Measurements from ENCODE around the gene SCN3B.

Gene SCN3B

GRCh38 chr11:123607781-123608180 is 46.6 kb downstream of the SCN3B start:
- H3K27me3 ChIP-seq (ENCODE audit: insufficient read depth, low read length), result no peaks in the 10 kb centered on the region
- no peaks in the 10 kb centered on the region for H3K4me1 ChIP-seq (ENCODE audit: insufficient read depth, low read length)
- no peak overlapping the region for H2AFZ ChIP-seq (ENCODE audit: low read depth, low read length)
- H3K9me3 ChIP-seq (ENCODE audit: low read length), result no peaks in the 10 kb centered on the region
- H3K4me3 ChIP-seq (ENCODE audit: low read length), result no peak overlapping the region
- peaks cover 5% of the 10 kb centered on the region for H3K36me3 ChIP-seq (ENCODE audit: insufficient read depth, low read length)

DNA sequence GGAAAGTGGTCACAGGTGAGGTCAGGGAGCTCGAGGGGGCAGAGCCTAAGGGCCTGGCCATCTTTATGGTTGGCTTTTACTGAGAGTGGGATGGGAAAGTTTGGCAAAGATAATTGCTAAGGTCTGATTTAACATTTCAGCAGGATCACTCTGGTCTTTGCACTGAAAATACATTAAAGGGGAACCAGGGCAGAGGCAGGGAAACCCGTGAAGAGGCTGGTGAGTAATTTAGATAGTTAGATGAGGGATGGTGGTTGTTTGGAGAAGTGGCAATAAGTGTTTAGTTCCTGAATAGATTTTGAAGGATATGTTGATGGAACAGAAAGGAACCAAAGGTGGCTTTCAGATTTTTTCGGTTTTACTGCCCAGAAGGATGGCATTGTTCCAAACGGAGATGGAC is 50.8 kb downstream of the SCN3B start:
- H2AFZ ChIP-seq (ENCODE audit: low read depth, low read length), result no peak overlapping the region
- no peaks in the 10 kb centered on the region for H3K27me3 ChIP-seq (ENCODE audit: insufficient read depth, low read length)
- H3K36me3 ChIP-seq (ENCODE audit: insufficient read depth, low read length), result no peaks in the 10 kb centered on the region
- no peaks in the 10 kb centered on the region for H3K9me3 ChIP-seq (ENCODE audit: low read length)
- H3K4me3 ChIP-seq (ENCODE audit: low read length), result no peak overlapping the region
- H3K4me1 ChIP-seq (ENCODE audit: insufficient read depth, low read length), result no peaks in the 10 kb centered on the region

DNA sequence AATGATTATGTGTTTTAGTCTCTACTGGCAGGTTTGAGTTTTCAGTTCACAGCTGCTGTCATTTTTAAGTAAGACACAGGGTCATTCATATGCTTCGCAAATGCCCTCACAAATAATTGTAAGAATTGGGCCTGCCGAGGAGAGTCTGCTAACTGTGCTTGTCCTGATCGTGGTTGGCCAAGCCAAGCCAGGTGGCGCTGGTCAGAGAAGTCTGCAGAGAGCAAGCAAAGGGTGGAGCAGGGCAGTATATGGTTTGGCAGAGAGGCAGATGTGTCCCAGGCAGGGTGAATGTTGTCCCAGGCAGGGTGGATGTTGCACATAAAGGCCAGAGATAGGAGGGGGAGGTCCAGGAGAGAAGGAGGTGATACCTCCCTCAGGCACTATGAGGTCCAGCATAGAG is 52.7 kb downstream of the SCN3B start:
- no peaks in the 10 kb centered on the region for H3K27me3 ChIP-seq (ENCODE audit: insufficient read depth, low read length)
- H3K4me1 ChIP-seq (ENCODE audit: insufficient read depth, low read length), result no peaks in the 10 kb centered on the region
- H3K9me3 ChIP-seq (ENCODE audit: low read length), result no peaks in the 10 kb centered on the region
- no peak overlapping the region for H2AFZ ChIP-seq (ENCODE audit: low read depth, low read length)
- H3K4me3 ChIP-seq (ENCODE audit: low read length), result no peak overlapping the region
- no peaks in the 10 kb centered on the region for H3K36me3 ChIP-seq (ENCODE audit: insufficient read depth, low read length)

- H3K4me1 ChIP-seq (ENCODE audit: insufficient read depth, low read length), result no peaks in the 10 kb centered on the region
- H3K36me3 ChIP-seq (ENCODE audit: insufficient read depth, low read length), result no peaks in the 10 kb centered on the region
- H3K27me3 ChIP-seq (ENCODE audit: insufficient read depth, low read length), result no peaks in the 10 kb centered on the region
- H3K4me3 ChIP-seq (ENCODE audit: low read length), result no peak overlapping the region
- no peaks in the 10 kb centered on the region for H3K9me3 ChIP-seq (ENCODE audit: low read length)
- H2AFZ ChIP-seq (ENCODE audit: low read depth, low read length), result no peak overlapping the region
Measured at GRCh38 chr11:123601136-123601535, 53.3 kb downstream of the SCN3B start.

DNA sequence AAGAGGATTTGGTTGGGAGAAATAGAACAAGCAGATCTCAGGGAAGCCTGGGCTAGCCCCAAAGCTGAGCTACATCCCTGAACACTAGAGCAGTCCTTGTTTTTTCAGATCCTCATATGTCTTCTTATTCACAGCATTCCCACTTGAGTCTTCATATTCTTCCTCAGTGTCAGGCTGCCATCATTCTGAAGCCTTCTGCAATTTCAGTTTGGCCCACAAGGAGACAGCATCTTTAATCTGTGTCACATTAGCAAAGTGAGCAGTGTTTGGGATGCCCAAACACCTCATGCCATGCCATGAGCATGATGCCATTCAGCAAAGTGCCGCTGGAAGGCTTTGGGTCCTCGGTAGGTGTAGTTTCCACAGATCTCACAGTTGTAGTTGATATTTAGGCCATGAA is 56.6 kb downstream of the SCN3B start:
- no peaks in the 10 kb centered on the region for H3K36me3 ChIP-seq (ENCODE audit: insufficient read depth, low read length)

DNA sequence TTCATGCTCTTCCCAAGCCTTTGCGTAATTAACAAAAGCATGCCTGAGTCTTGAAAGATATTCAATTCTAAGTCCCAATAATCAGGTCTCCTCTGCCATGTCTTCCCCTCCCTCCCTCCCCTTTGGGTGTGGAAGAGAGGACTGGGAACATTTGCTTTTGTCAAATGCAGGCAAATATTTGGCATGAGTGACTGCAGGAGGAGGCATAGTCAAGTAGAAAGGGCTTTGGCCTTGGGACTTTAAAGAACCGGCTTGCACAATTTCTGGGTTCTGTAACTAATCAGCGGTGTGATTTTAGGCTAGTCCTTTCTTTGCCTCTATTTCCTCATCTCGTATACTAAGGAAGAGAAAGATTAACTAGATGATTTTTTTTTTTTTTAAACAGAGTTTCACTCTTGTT is 59.5 kb downstream of the SCN3B start:
- Histone ChIP-seq H3K9me3 (ENCODE audit: low read length) (no peaks in the 10 kb centered on the region), H3K4me3 (ENCODE audit: low read length) (no peak overlapping the region), H3K4me1 (ENCODE audit: insufficient read depth, low read length) (no peaks in the 10 kb centered on the region), H3K27me3 (ENCODE audit: insufficient read depth, low read length) (no peaks in the 10 kb centered on the region), H2AFZ (ENCODE audit: low read depth, low read length) (no peak overlapping the region), H3K36me3 (ENCODE audit: insufficient read depth, low read length) (no peaks in the 10 kb centered on the region)

More for the DNA sequence above, 56.6 kb downstream of the SCN3B start:
- H3K27me3 ChIP-seq (ENCODE audit: insufficient read depth, low read length), result no peaks in the 10 kb centered on the region
- no peaks in the 10 kb centered on the region for H3K4me1 ChIP-seq (ENCODE audit: insufficient read depth, low read length)
- H2AFZ ChIP-seq (ENCODE audit: low read depth, low read length), result no peak overlapping the region
- H3K9me3 ChIP-seq (ENCODE audit: low read length), result no peaks in the 10 kb centered on the region
- H3K4me3 ChIP-seq (ENCODE audit: low read length), result no peak overlapping the region

- Histone ChIP-seq H3K9me3 (ENCODE audit: low read length) (no peaks in the 10 kb centered on the region), H2AFZ (ENCODE audit: low read depth, low read length) (no peak overlapping the region), H3K4me3 (ENCODE audit: low read length) (no peak overlapping the region), H3K36me3 (ENCODE audit: insufficient read depth, low read length) (no peaks in the 10 kb centered on the region), H3K4me1 (ENCODE audit: insufficient read depth, low read length) (no peaks in the 10 kb centered on the region), H3K27me3 (ENCODE audit: insufficient read depth, low read length) (no peaks in the 10 kb centered on the region)
Measured at GRCh38 chr11:123594188-123594901, 60.1 kb downstream of the SCN3B start.

- no peaks in the 10 kb centered on the region for H3K36me3 ChIP-seq (ENCODE audit: insufficient read depth, low read length)
- H2AFZ ChIP-seq (ENCODE audit: low read depth, low read length), result no peak overlapping the region
- H3K4me3 ChIP-seq (ENCODE audit: low read length), result no peak overlapping the region
Measured at GRCh38 chr11:123593570-123593969, 60.9 kb downstream of the SCN3B start.

DNA sequence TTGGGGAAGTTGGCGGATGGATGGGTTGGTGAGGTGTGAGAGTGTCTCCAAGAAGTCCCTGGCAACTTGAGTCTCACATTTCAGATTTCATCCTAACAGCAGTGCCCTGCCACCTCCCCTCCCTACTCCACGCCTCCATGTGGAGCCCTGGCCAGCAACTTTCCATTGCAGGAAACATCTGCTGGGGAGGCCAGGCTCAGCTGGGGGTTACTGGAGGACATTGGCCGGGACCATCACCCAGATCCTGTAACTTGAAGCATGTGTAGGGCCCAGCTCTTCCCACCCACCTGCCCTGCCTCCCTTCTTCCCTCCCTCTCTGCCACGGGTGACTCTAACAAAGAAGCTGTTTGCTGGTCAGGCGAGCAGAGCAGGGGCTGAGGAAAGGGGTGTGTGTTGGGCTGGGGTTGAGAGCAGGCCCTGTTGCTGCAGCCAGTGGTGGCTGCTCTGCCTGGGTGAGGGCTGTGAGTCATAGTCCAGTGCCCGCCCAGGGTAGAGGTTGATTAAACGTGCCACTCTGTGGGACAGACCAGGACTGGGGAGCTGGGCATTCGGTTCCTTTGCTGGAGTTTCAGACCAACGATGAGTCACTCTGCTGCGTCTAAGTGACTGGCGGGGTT is 64.0 kb downstream of the SCN3B start:
- Histone ChIP-seq H3K4me3 (ENCODE audit: low read length) (no peak overlapping the region), H3K36me3 (ENCODE audit: insufficient read depth, low read length) (no peaks in the 10 kb centered on the region), H3K27me3 (ENCODE audit: insufficient read depth, low read length) (no peaks in the 10 kb centered on the region), H3K9me3 (ENCODE audit: low read length) (no peaks in the 10 kb centered on the region), H3K4me1 (ENCODE audit: insufficient read depth, low read length) (peaks cover 3% of the 10 kb centered on the region), H2AFZ (ENCODE audit: low read depth, low read length) (no peak overlapping the region)

More at GRCh38 chr11:123593570-123593969, 60.9 kb downstream of the SCN3B start:
- H3K4me1 ChIP-seq (ENCODE audit: insufficient read depth, low read length), result no peaks in the 10 kb centered on the region
- no peaks in the 10 kb centered on the region for H3K9me3 ChIP-seq (ENCODE audit: low read length)
- no peaks in the 10 kb centered on the region for H3K27me3 ChIP-seq (ENCODE audit: insufficient read depth, low read length)

DNA sequence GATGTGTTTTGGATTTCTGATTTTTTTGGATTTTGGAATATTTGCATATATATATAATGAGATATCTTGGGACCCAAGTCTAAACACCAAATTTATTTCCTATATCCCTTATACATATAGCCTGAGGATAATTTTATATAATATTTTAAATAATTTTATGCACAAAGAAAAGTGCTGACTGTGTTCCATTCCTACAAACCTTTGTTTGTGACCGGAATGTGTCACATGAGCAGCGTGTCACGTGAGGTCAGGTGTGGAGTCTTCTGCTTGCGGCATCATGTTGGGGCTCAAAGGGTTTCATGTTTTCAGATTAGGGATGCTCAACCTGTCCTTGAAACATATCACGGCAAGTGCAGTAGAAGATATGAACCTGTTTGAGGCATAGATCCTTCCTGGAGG is 65.6 kb downstream of the SCN3B start:
- H3K4me3 ChIP-seq (ENCODE audit: low read length), result no peak overlapping the region
- peaks cover 3% of the 10 kb centered on the region for H3K4me1 ChIP-seq (ENCODE audit: insufficient read depth, low read length)
- no peaks in the 10 kb centered on the region for H3K36me3 ChIP-seq (ENCODE audit: insufficient read depth, low read length)
- H3K27me3 ChIP-seq (ENCODE audit: insufficient read depth, low read length), result no peaks in the 10 kb centered on the region
- no peaks in the 10 kb centered on the region for H3K9me3 ChIP-seq (ENCODE audit: low read length)
- H2AFZ ChIP-seq (ENCODE audit: low read depth, low read length), result no peak overlapping the region

GRCh38 chr11:123588117-123588863 is 66.1 kb downstream of the SCN3B start:
- no peak overlapping the region for H2AFZ ChIP-seq (ENCODE audit: low read depth, low read length)
- peaks cover 3% of the 10 kb centered on the region for H3K4me1 ChIP-seq (ENCODE audit: insufficient read depth, low read length)
- H3K9me3 ChIP-seq (ENCODE audit: low read length), result no peaks in the 10 kb centered on the region
- no peaks in the 10 kb centered on the region for H3K36me3 ChIP-seq (ENCODE audit: insufficient read depth, low read length)
- no peaks in the 10 kb centered on the region for H3K27me3 ChIP-seq (ENCODE audit: insufficient read depth, low read length)
- no peak overlapping the region for H3K4me3 ChIP-seq (ENCODE audit: low read length)

GRCh38 chr11:123587559-123587958 is 66.9 kb downstream of the SCN3B start:
- no peak overlapping the region for H3K4me3 ChIP-seq (ENCODE audit: low read length)
- no peaks in the 10 kb centered on the region for H3K36me3 ChIP-seq (ENCODE audit: insufficient read depth, low read length)
- H3K4me1 ChIP-seq (ENCODE audit: insufficient read depth, low read length), result peaks cover 3% of the 10 kb centered on the region
- no peaks in the 10 kb centered on the region for H3K27me3 ChIP-seq (ENCODE audit: insufficient read depth, low read length)
- H2AFZ ChIP-seq (ENCODE audit: low read depth, low read length), result no peak overlapping the region
- no peaks in the 10 kb centered on the region for H3K9me3 ChIP-seq (ENCODE audit: low read length)

GRCh38 chr11:123587044-123587443 is 67.4 kb downstream of the SCN3B start:
- Histone ChIP-seq H3K4me1 (ENCODE audit: insufficient read depth, low read length) (peaks cover 3% of the 10 kb centered on the region), H3K27me3 (ENCODE audit: insufficient read depth, low read length) (no peaks in the 10 kb centered on the region), H3K9me3 (ENCODE audit: low read length) (no peaks in the 10 kb centered on the region), H3K36me3 (ENCODE audit: insufficient read depth, low read length) (no peaks in the 10 kb centered on the region), H3K4me3 (ENCODE audit: low read length) (no peak overlapping the region), H2AFZ (ENCODE audit: low read depth, low read length) (no peak overlapping the region)

Data from neuron (in vitro differentiated cells).